ENCODE data around the gene CHSY3.

CHSY3 gene

GRCh38 chr5:129991780-129992179 lies 87.5 kb downstream of the CHSY3 start:
- no peak overlapping the region for H3K4me3 ChIP-seq (ENCODE audit: low read depth, low read length)
- TF ChIP-seq, protein P1, sequence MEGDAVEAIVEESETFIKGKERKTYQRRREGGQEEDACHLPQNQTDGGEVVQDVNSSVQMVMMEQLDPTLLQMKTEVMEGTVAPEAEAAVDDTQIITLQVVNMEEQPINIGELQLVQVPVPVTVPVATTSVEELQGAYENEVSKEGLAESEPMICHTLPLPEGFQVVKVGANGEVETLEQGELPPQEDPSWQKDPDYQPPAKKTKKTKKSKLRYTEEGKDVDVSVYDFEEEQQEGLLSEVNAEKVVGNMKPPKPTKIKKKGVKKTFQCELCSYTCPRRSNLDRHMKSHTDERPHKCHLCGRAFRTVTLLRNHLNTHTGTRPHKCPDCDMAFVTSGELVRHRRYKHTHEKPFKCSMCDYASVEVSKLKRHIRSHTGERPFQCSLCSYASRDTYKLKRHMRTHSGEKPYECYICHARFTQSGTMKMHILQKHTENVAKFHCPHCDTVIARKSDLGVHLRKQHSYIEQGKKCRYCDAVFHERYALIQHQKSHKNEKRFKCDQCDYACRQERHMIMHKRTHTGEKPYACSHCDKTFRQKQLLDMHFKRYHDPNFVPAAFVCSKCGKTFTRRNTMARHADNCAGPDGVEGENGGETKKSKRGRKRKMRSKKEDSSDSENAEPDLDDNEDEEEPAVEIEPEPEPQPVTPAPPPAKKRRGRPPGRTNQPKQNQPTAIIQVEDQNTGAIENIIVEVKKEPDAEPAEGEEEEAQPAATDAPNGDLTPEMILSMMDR (IDR thresholded peaks at IDR 0.05; ENCODE audit: low read depth, low read length), result no peak

- TF ChIP-seq, protein P1 (IDR thresholded peaks at IDR 0.05; ENCODE audit: low read depth, low read length), result no peak
- H3K4me3 ChIP-seq (ENCODE audit: low read depth, low read length), result no peak overlapping the region
These were observed 92.6 kb downstream of the CHSY3 start for GRCh38 chr5:129996896-129997295.

DNA sequence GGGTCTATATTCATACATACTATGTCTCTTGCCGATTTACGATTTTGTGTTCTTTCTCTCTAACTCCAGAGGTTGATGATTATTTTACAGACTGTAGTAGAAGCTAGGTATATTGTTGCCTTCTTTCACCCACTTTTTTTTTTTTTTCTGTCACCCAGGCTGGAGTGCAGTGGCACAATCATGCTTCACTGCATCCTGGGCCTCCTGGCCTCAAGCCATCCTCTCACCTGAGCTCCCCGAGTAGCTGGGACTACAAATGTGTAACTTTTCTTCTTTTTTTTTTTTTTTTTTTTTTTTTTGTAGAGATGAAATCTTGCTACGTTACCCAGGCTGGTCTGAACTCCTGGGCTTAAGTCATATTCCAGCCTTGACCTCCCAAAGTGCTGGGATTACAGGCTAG lies 96.2 kb downstream of the CHSY3 start:
- no peak overlapping the region for H3K4me3 ChIP-seq (ENCODE audit: low read depth, low read length)
- TF ChIP-seq, protein P1 (IDR thresholded peaks at IDR 0.05; ENCODE audit: low read depth, low read length), result no peak

GRCh38 chr5:130002183-130002582 lies 97.9 kb downstream of the CHSY3 start:
- TF ChIP-seq, protein P1 (IDR thresholded peaks at IDR 0.05; ENCODE audit: low read depth, low read length), result no peak
- no peak overlapping the region for H3K4me3 ChIP-seq (ENCODE audit: low read depth, low read length)

DNA sequence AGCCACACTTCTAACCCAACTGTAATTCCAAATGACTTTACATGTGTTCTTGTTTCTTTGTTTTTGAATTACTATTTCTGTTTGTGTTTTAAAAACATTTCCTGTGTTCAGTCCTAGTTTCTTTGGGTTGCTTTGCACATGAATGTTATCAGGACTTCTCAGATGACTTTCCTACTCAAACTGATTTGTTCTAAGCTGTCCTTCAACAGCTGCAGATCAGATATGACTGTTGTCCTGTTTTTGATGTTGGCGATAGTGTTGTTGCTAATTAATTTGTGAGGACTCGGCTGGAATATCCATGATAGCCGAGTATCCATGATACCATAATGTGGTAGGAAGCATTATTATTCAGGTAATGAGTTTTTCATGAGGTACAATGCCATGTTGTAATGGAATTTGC lies 98.6 kb downstream of the CHSY3 start:
- H3K4me3 ChIP-seq (ENCODE audit: low read depth, low read length), result no peak overlapping the region
- TF ChIP-seq, protein P1 (IDR thresholded peaks at IDR 0.05; ENCODE audit: low read depth, low read length), result no peak

GRCh38 chr5:130011986-130012385 lies 107.7 kb downstream of the CHSY3 start:
- TF ChIP-seq, protein P1 (IDR thresholded peaks at IDR 0.05; ENCODE audit: low read depth, low read length), result no peak
- no peak overlapping the region for H3K4me3 ChIP-seq (ENCODE audit: low read depth, low read length)

GRCh38 chr5:130017173-130017572 lies 112.9 kb downstream of the CHSY3 start:
- TF ChIP-seq, protein P1 (IDR thresholded peaks at IDR 0.05; ENCODE audit: low read depth, low read length), result no peak
- no peak overlapping the region for H3K4me3 ChIP-seq (ENCODE audit: low read depth, low read length)

Measured in WI38 (cell line).